Measurements from ENCODE around the gene CUL3. TPM values are rescaled to one million over a fixed set of nuclear protein-coding genes. Genes with fewer than 3 reads are reported as not detected.
A peak's percentile ranks its signal among the peaks of the same experiment; 100 is the strongest.

Gene CUL3
- total and polyA plus RNA-seq, 2 of the 13 experiments (the other 11 are each of a cell fraction or from before 2014, with no cell fraction given): 33.2 to 62.3 TPM

DNA sequence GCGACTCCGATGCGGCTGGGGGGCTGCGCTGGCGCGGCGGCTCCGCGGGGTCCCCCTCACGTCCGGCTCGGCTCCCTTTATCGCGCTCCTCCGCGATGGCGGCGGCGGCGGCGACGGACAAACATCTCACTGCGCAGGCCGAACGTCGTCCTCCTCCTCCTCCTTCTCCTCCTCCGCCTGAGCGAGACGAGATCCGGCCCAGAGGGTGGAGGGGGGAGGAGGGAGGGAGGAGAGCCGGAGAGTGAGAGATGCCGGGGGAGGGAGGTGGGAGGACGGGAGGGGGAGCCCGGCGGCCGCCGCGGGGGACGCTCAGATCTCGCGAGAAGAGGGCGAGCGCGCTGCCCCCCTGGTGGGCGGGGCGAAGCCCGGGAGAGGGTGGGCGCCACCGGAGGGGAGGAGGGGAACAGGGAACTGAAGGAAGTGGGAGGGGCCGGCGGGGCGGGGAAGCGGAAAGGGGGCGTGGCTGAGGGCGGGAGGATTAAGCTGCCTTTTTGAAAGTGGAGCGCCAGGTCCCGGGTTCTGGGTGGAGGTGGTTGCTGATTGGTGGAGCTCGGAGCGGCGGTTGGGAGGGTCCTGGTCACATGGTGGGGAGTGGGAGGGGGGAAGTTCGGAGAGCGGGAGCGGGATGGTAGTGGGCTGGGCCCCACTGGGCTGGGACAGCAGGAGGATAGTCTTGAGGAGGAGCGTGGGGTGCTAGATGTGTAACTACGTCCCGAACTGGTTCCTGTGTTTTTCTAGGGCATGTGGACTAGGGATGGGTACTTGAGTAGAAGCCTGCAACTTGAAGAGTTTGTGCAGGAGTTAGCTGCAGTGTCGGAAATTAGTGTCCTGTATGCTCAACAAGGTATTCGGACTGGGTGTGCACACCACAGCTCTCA is at the start of gene CUL3 (continued):
- TF ChIP-seq PCBP1 (IDR thresholded peaks at IDR 0.05; ENCODE audit: borderline replicate concordance, low read depth, low read length) (peak; percentile 96), SNAPC2 (CRISPR knock-in tag; IDR thresholded peaks at IDR 0.05) (no peak), TFDP2 (CRISPR knock-in tag; IDR thresholded peaks at IDR 0.05) (peak; percentile 89), ZNF460 (CRISPR knock-in tag; IDR thresholded peaks at IDR 0.05; ENCODE audit: borderline replicate concordance) (no peak), SIX1 (CRISPR knock-in tag; IDR thresholded peaks at IDR 0.05; ENCODE audit: borderline replicate concordance) (0 out of 2 replicates have a peak, but pooled peaks have one; percentile 12), HMGXB4 (CRISPR knock-in tag; IDR thresholded peaks at IDR 0.05; ENCODE audit: borderline replicate concordance in 1 of 2, low read depth in 1 of 2) (peak; percentile 75 to 77), ZNF616 (CRISPR knock-in tag; IDR thresholded peaks at IDR 0.05; ENCODE audit: low read depth) (0 out of 2 replicates have a peak, but pooled peaks have one; percentile 41), BHLHE40 (IDR thresholded peaks at IDR 0.05; ENCODE audit: low read length) (no peak), YEATS2 (CRISPR knock-in tag; IDR thresholded peaks at IDR 0.05; ENCODE audit: borderline replicate concordance) (peak; percentile 88), ZNF841 (CRISPR knock-in tag; IDR thresholded peaks at IDR 0.05; ENCODE audit: borderline replicate concordance) (peak; percentile 78), HMGXB3 (CRISPR knock-in tag; IDR thresholded peaks at IDR 0.05; ENCODE audit: borderline replicate concordance) (peak; percentile 59; the same call in 1 of the 2 replicates), ZFP37 (CRISPR knock-in tag; IDR thresholded peaks at IDR 0.05; ENCODE audit: borderline replicate concordance) (no peak), RAD51 (IDR thresholded peaks at IDR 0.05; ENCODE audit: borderline replicate concordance) (peak; percentile 89), DR1 (CRISPR knock-in tag; IDR thresholded peaks at IDR 0.05) (peak; percentile 70; the same call in 1 of the 2 replicates)
- TF ChIP-seq, protein P1, sequence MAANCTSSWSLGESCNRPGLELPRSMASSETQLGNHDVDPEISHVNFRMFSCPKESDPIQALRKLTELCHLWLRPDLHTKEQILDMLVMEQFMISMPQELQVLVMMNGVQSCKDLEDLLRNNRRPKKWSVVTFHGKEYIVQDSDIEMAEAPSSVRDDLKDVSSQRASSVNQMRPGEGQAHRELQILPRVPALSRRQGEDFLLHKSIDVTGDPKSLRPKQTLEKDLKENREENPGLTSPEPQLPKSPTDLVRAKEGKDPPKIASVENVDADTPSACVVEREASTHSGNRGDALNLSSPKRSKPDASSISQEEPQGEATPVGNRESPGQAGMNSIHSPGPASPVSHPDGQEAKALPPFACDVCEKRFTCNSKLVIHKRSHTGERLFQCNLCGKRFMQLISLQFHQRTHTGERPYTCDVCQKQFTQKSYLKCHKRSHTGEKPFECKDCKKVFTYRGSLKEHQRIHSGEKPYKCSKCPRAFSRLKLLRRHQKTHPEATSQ (CRISPR knock-in tag; IDR thresholded peaks at IDR 0.05; ENCODE audit: borderline replicate concordance): peak; percentile 74; the same call in 1 of the 2 replicates
- TF ChIP-seq, protein P2, sequence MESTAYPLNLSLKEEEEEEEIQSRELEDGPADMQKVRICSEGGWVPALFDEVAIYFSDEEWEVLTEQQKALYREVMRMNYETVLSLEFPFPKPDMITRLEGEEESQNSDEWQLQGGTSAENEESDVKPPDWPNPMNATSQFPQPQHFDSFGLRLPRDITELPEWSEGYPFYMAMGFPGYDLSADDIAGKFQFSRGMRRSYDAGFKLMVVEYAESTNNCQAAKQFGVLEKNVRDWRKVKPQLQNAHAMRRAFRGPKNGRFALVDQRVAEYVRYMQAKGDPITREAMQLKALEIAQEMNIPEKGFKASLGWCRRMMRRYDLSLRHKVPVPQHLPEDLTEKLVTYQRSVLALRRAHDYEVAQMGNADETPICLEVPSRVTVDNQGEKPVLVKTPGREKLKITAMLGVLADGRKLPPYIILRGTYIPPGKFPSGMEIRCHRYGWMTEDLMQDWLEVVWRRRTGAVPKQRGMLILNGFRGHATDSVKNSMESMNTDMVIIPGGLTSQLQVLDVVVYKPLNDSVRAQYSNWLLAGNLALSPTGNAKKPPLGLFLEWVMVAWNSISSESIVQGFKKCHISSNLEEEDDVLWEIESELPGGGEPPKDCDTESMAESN (CRISPR knock-in tag; conservative IDR thresholded peaks at IDR 0.05): 0 out of 2 replicates have a peak, but pooled peaks have one; percentile 28
